K562 (cell line): ENCODE data around the gene TAF15. TPM values are rescaled to one million over a fixed set of nuclear protein-coding genes. Genes with fewer than 3 reads are reported as not detected.

Experiments used
- ATAC-seq: fragments of 200-7000 bp; cut with Tn5 transposase; 3 replicates; pipeline ENCODE4 v1.9.1; 2020; ENCODE audit warnings: moderate library complexity
- BruUV-seq: library from RNA; stranded (reverse); fragments of 400-500 nt; replicated peaks from 2 replicates; lab custom pipeline; 2021; lab: Mats Ljungman, UMichigan
- CTCF ChIA-PET: fragments of 300-600 bp; formaldehyde crosslinking; extraction: SDS; loops from one replicate; lab custom pipeline; 2021; ENCODE audit warnings: low intra/inter-chr PET ratio; lab: Yijun Ruan, JAX
- POLR2A ChIA-PET: fragments of 300-600, 350-650 bp; sonication (Branson Sonifier 250); formaldehyde crosslinking; extraction: SDS; loops from one replicate; lab custom pipeline; 2021; ENCODE audit warnings: antibody characterized with exemption, inconsistent platforms; lab: Yijun Ruan, JAX
- DNase-seq, 4 experiments: peaks; one replicate each; pipeline versions ENCODE4 v3.0.0 to v3.0.0-alpha.2; 2011 to 2018; ENCODE audit warnings: low spot score in 3 of 4, mixed read lengths in 3 of 4; ENCODE audit errors: extremely low read depth in 1 of 4
- FAIRE-seq: peaks from 2 replicates; lab custom pipeline; 2011; peaks lifted over from hg19 to GRCh38; lab: Jason Lieb, UNC
- H2AFZ ChIP-seq: 2 replicates; pipeline ENCODE4 v1.6.0; 2011; ENCODE audit warnings: low read depth, low read length, control low read depth, inconsistent platforms
- H3K27ac ChIP-seq: fragments of 200-600 bp; 3 replicates; pipeline ENCODE4 v1.8.0; 2011; ENCODE audit warnings: low read depth, mild to moderate bottlenecking, control low read depth, inconsistent platforms, low read length, moderate library complexity, mixed read lengths; ENCODE audit errors: extremely low read depth
- H3K27me3 ChIP-seq, 2 experiments: fragments of 300-600 bp in 1 of 2; 2 replicates in 1 of 2; 3 replicates in 1 of 2; pipeline versions ENCODE4 v1.6.0 to v1.8.0; 2011; ENCODE audit warnings: inconsistent platforms in 2 of 2, low read length in 2 of 2, mild to moderate bottlenecking in 1 of 2, mixed read lengths in 1 of 2, moderate library complexity in 1 of 2; ENCODE audit not compliant: control insufficient read depth in 2 of 2, insufficient read depth in 2 of 2
- H3K36me3 ChIP-seq: fragments of 300-600 bp; 3 replicates; pipeline ENCODE4 v1.8.0; 2011; ENCODE audit warnings: mild to moderate bottlenecking, low read length, inconsistent platforms; ENCODE audit not compliant: control insufficient read depth, insufficient read depth
- H3K4me1 ChIP-seq, 2 experiments: fragments of 200-600 bp in 1 of 2; replicated peaks in 1 of 2; 2 replicates in 1 of 2; 3 replicates in 1 of 2; pipeline versions ENCODE4 v1.5.1 to v1.8.0; 2011; ENCODE audit warnings: inconsistent platforms in 2 of 2, low read length in 2 of 2, mild to moderate bottlenecking in 1 of 2, mixed read lengths in 1 of 2, moderate library complexity in 1 of 2; ENCODE audit not compliant: control insufficient read depth in 2 of 2, insufficient read depth in 2 of 2
- H3K4me2 ChIP-seq: 2 replicates; pipeline ENCODE4 v1.6.1; 2011; ENCODE audit warnings: low read length, control low read depth, inconsistent platforms, mixed read lengths; ENCODE audit not compliant: insufficient read depth
- H3K4me3 ChIP-seq: fragments of 200-600 bp; sonication (generic), shearing (Covaris generic); 2 replicates; pipeline ENCODE4 v1.5.1; 2016; ENCODE audit warnings: control low read depth, inconsistent platforms
- H3K79me2 ChIP-seq: fragments of 200-600 bp; 3 replicates; pipeline ENCODE4 v1.8.0; 2011; ENCODE audit warnings: low read length, inconsistent platforms; ENCODE audit not compliant: control insufficient read depth, insufficient read depth
- H3K9ac ChIP-seq, 2 experiments: 2 replicates each; pipeline versions ENCODE4 v1.6.0 to v1.6.1; 2011; ENCODE audit warnings: low read depth in 2 of 2, low read length in 2 of 2, control low read depth in 1 of 2, inconsistent platforms in 1 of 2, mild to moderate bottlenecking in 1 of 2, mixed read lengths in 1 of 2; ENCODE audit not compliant: insufficient read depth in 1 of 2
- H3K9me1 ChIP-seq: one replicate; pipeline ENCODE4 v1.6.0; 2011; ENCODE audit warnings: inconsistent platforms, mild to moderate bottlenecking, low read length, moderate library complexity; ENCODE audit not compliant: control insufficient read depth, insufficient read depth
- H3K9me3 ChIP-seq: replicated peaks from 2 replicates; pipeline ENCODE4 v1.5.1; 2011; ENCODE audit warnings: low read depth, low read length, inconsistent platforms; ENCODE audit not compliant: control insufficient read depth, insufficient read depth
- H4K20me1 ChIP-seq: replicated peaks from 2 replicates; pipeline ENCODE4 v1.6.1; 2011; ENCODE audit warnings: low read length, inconsistent platforms, mixed read lengths; ENCODE audit not compliant: control insufficient read depth, insufficient read depth
- ARID3B ChIP-seq: fragments of 250-450 bp; sonication (Bioruptor Pico); IDR thresholded peaks from 2 replicates; pipeline ENCODE4 v1.4.0; 2020; ENCODE audit warnings: borderline replicate concordance
- ARNT ChIP-seq, 2 experiments: fragments of 450-650 bp; IDR thresholded peaks; 2 replicates each; pipeline ENCODE4 v1.6.1; 2016; ENCODE audit warnings: mild to moderate bottlenecking in 1 of 2
- ESRRA ChIP-seq: fragments of 450-650 bp; IDR thresholded peaks from 2 replicates; pipeline ENCODE4 v1.6.1; 2014; ENCODE audit warnings: low read depth, mild to moderate bottlenecking, moderate library complexity, borderline replicate concordance
- NFATC3 ChIP-seq: fragments of 450-650 bp; IDR thresholded peaks from 2 replicates; pipeline ENCODE4 v1.6.1; 2017; ENCODE audit warnings: mild to moderate bottlenecking
- RAD21 ChIP-seq, 2 experiments: fragments of 250-450 bp in 1 of 2; fragments of 450-650 bp in 1 of 2; sonication (Bioruptor Pico) in 1 of 2; formaldehyde crosslinking in 1 of 2; IDR thresholded peaks in 1 of 2; conservative IDR thresholded peaks in 1 of 2; 2 replicates each; pipeline versions ENCODE4 v1.4.0 to v1.8.0; 2020 to 2022; ENCODE audit warnings: mild to moderate bottlenecking in 2 of 2, moderate library complexity in 1 of 2
- RB1 ChIP-seq: fragments of 450-650 bp; IDR thresholded peaks from 2 replicates; pipeline ENCODE4 v1.6.1; 2017; ENCODE audit warnings: low read depth, mild to moderate bottlenecking
- RBM34 ChIP-seq: fragments of 200-400 bp; formaldehyde crosslinking; IDR thresholded peaks from 2 replicates; pipeline ENCODE4 v1.6.1; 2018; ENCODE audit warnings: low read length, borderline replicate concordance; ENCODE audit not compliant: insufficient read depth
- SAFB ChIP-seq: fragments of 200-400 bp; formaldehyde crosslinking; IDR thresholded peaks from 2 replicates; pipeline ENCODE4 v1.6.1; 2017; ENCODE audit warnings: low read depth, low read length, borderline replicate concordance
- SMAD2 ChIP-seq: fragments of 150-350 bp; IDR thresholded peaks from 2 replicates; pipeline ENCODE4 v1.6.1; 2014; ENCODE audit warnings: low read depth, mild to moderate bottlenecking, low read length
- ZFP36 ChIP-seq: fragments of 150-350 bp; IDR thresholded peaks from 2 replicates; pipeline ENCODE4 v1.6.1; 2018; ENCODE audit warnings: low read length, low read depth; ENCODE audit not compliant: partially characterized antibody
- ZNF239 ChIP-seq: fragments of 250-450 bp; sonication (Bioruptor Pico); IDR thresholded peaks from 2 replicates; pipeline ENCODE4 v1.4.0; 2020; ENCODE audit warnings: mild to moderate bottlenecking
- WGBS: fragments of 100-300 bp; shearing (Covaris generic); methylation state at CpG from one replicate; pipeline ENCODE4 v1.1.6; 2016; ENCODE audit warnings: low coverage, mixed read lengths; ENCODE audit not compliant: insufficient coverage; ENCODE audit errors: missing lambda C conversion rate; 5-methylcytosine and 5-hydroxymethylcytosine counted together
- in situ Hi-C: fragments of 300-500 bp; cut with MboI; formaldehyde crosslinking; loops from 4 replicates; pipeline ENCODE4 v1.15.0; 2018; ENCODE audit warnings: inconsistent platforms, mixed read lengths
- intact Hi-C: fragments of 100-400 bp; cut with micrococcal nuclease; formaldehyde crosslinking; loops from 2 replicates; pipeline ENCODE4 v1.14.2; 2022
- polyA plus RNA-seq, 8 experiments: library from polyadenylated mRNA; depleted of rRNA in 4 of 8; stranded (reverse) in 5 of 8; unstranded in 3 of 8; fragments of >200 nt; fragmentation: Nextera tagmentation in 2 of 8; fragmentation: Illumina TruSeq in 1 of 8; extraction: Ambion mirVana in 2 of 8; extraction: Trizol in 1 of 8; gene quantifications; 2 replicates each; pipeline versions ENCODE4 v1.2.1 to v1.2.3, GENCODE V29; 2011 to 2014; ENCODE audit warnings: inconsistent platforms in 1 of 8, missing spikeins in 1 of 8
- total RNA-seq, 7 experiments: library from RNA; depleted of rRNA in 6 of 7; stranded (reverse); fragments of >200 nt in 6 of 7; fragmentation: Illumina TruSeq in 2 of 7; extraction: Trizol in 2 of 7; gene quantifications; 2 replicates each; pipeline versions ENCODE4 v1.2.1 to v1.2.3, GENCODE V29; 2011 to 2021; ENCODE audit warnings: low replicate concordance in 1 of 7
- TF ChIP-seq, protein P1 (sequence below): fragments of 250-450 bp; sonication (Bioruptor Pico); IDR thresholded peaks from 2 replicates; pipeline ENCODE4 v1.4.0; 2020; ENCODE audit warnings: mild to moderate bottlenecking, moderate library complexity
- TF ChIP-seq, protein P2 (sequence below): sonication (generic); formaldehyde crosslinking; IDR thresholded peaks from 2 replicates; pipeline ENCODE4 v1.8.0; 2022; ENCODE audit warnings: mild to moderate bottlenecking, missing genetic modification reagents

TAF15 gene
- total and polyA plus RNA-seq, 9 of the 15 experiments (the other 6 are each of a cell fraction or from before 2014, with no cell fraction given), result 4.1 to 272 (median 56.8) TPM

- POLR2A ChIA-PET, result interaction anchor here (0.6 kb wide), 1 partner anchor 679 kb away, joined by 4 read pairs; no protein-coding TSS in a partner anchor
- 0 out of 2 replicates have a peak, but pooled peaks have one; percentile 41 for TF ChIP-seq ZNF239 (CRISPR knock-in tag)
- no peak for TF ChIP-seq ARID3B (CRISPR knock-in tag)
- no peak for TF ChIP-seq SMAD2
- TF ChIP-seq SAFB, result no peak
- peak; percentile 29; the same call in 1 of the 2 replicates for TF ChIP-seq RB1
- TF ChIP-seq ARNT (IDR thresholded peaks at IDR 0.05), result 0 out of 4 replicates have a peak, but pooled peaks of 1 of the 2 experiments have one; percentile 50
- TF ChIP-seq RAD21 (CRISPR knock-in tag; conservative IDR thresholded peaks at IDR 0.05 in 1 of 2, IDR thresholded peaks at IDR 0.05 in 1 of 2), result peak; percentile 74 to 94
- peak; percentile 30 for TF ChIP-seq ZFP36
- TF ChIP-seq ESRRA, result peak; percentile 79; the same call in 1 of the 2 replicates
- TF ChIP-seq, protein P1, sequence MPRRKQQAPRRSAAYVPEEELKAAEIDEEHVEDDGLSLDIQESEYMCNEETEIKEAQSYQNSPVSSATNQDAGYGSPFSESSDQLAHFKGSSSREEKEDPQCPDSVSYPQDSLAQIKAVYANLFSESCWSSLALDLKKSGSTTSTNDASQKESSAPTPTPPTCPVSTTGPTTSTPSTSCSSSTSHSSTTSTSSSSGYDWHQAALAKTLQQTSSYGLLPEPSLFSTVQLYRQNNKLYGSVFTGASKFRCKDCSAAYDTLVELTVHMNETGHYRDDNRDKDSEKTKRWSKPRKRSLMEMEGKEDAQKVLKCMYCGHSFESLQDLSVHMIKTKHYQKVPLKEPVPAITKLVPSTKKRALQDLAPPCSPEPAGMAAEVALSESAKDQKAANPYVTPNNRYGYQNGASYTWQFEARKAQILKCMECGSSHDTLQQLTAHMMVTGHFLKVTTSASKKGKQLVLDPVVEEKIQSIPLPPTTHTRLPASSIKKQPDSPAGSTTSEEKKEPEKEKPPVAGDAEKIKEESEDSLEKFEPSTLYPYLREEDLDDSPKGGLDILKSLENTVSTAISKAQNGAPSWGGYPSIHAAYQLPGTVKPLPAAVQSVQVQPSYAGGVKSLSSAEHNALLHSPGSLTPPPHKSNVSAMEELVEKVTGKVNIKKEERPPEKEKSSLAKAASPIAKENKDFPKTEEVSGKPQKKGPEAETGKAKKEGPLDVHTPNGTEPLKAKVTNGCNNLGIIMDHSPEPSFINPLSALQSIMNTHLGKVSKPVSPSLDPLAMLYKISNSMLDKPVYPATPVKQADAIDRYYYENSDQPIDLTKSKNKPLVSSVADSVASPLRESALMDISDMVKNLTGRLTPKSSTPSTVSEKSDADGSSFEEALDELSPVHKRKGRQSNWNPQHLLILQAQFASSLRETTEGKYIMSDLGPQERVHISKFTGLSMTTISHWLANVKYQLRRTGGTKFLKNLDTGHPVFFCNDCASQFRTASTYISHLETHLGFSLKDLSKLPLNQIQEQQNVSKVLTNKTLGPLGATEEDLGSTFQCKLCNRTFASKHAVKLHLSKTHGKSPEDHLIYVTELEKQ, result no peak
- no peak for TF ChIP-seq RBM34
- TF ChIP-seq, protein P2, sequence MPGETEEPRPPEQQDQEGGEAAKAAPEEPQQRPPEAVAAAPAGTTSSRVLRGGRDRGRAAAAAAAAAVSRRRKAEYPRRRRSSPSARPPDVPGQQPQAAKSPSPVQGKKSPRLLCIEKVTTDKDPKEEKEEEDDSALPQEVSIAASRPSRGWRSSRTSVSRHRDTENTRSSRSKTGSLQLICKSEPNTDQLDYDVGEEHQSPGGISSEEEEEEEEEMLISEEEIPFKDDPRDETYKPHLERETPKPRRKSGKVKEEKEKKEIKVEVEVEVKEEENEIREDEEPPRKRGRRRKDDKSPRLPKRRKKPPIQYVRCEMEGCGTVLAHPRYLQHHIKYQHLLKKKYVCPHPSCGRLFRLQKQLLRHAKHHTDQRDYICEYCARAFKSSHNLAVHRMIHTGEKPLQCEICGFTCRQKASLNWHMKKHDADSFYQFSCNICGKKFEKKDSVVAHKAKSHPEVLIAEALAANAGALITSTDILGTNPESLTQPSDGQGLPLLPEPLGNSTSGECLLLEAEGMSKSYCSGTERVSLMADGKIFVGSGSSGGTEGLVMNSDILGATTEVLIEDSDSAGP (CRISPR knock-in tag), result no peak
- 0 out of 2 replicates have a peak, but pooled peaks have one; percentile 17 for TF ChIP-seq NFATC3
These were observed 4.6 kb upstream of the TAF15 start for GRCh38 chr17:35804658-35805192.

More at GRCh38 chr17:35804658-35805192, 4.6 kb upstream of the TAF15 start:
- peak overlapping the region; percentile 61 for H2AFZ ChIP-seq
- no peak overlapping the region for H3K27ac ChIP-seq
- H3K9me3 ChIP-seq, result no peaks in the 10 kb centered on the region
- H3K4me2 ChIP-seq, result peak overlapping the region; percentile 36; the same call in 1 of the 2 replicates
- FAIRE-seq, result no peak
- peaks cover 0 to 4% of the 10 kb centered on the region in 2 experiments; a peak in 1 of 5 replicates for H3K27me3 ChIP-seq
- peak; percentile 65 to 88 (median 77) for DNase-seq
- intact Hi-C loops, result loop anchor here (1.0 to 5.0 kb wide), 2 partner anchors 40 to 237 kb away; no protein-coding TSS in a partner anchor
- peak; percentile 78 for ATAC-seq
- no TSS peak for BruUV-seq
- H3K4me1 ChIP-seq, result peaks cover 6 to 20% of the 10 kb centered on the region in 2 experiments; a peak in 4 of 5 replicates
- peaks cover 14% of the 10 kb centered on the region for H3K79me2 ChIP-seq
- CTCF ChIA-PET, result interaction anchor here (2.6 to 3.2 kb wide), 2 partner anchors 37 to 41 kb away, joined by 20 to 39 read pairs; no protein-coding TSS in a partner anchor
- no peak overlapping the region for H3K9ac ChIP-seq
- H3K4me3 ChIP-seq, result no peak overlapping the region
- 25% methylated on average over 1 of the region's 1 CpG for WGBS
- no peaks in the 10 kb centered on the region for H3K9me1 ChIP-seq
- no peaks in the 10 kb centered on the region for H4K20me1 ChIP-seq
- in situ Hi-C loops, result loop anchor here (5.0 kb wide), 1 partner anchor 37 kb away; no protein-coding TSS in a partner anchor
- H3K36me3 ChIP-seq, result no peaks in the 10 kb centered on the region
